PC-3 (cell line): Measurements from ENCODE around the gene RBMS3.

ENCODE experiments used
- CTCF ChIP-seq: fragments of 300-600 bp; sonication (generic); conservative IDR thresholded peaks from 2 replicates; pipeline ENCODE4 v1.5.1; 2017; ENCODE audit warnings: antibody characterized with exemption, low read depth, mild to moderate bottlenecking, low read length
- EZH2 ChIP-seq: fragments of 300-600 bp; sonication (generic); IDR thresholded peaks from one replicate; pipeline ENCODE4 v1.6.1; 2017; ENCODE audit warnings: antibody characterized with exemption, mild to moderate bottlenecking, low read length; ENCODE audit not compliant: unreplicated experiment
- EZH2phosphoT487 ChIP-seq: fragments of 300-600 bp; sonication (generic); IDR thresholded peaks from 2 replicates; pipeline ENCODE4 v1.6.1; 2018; ENCODE audit warnings: mild to moderate bottlenecking, antibody characterized with exemption, low read length, borderline replicate concordance

GRCh38 chr3:29429055-29429679, 148.3 kb downstream of the RBMS3 start:
- TF ChIP-seq CTCF (no peak), EZH2 (no peak), EZH2phosphoT487 (no peak)
